Fibroblast of lung (primary cell): ENCODE data around the gene IP6K1. TPM values are rescaled to one million over a fixed set of nuclear protein-coding genes. Genes with fewer than 3 reads are reported as not detected.

Experiments
- DNase-seq, 2 donors: peaks; one replicate each; pipeline versions ENCODE4 v3.0.0 to v3.0.0-alpha.2; 2010; ENCODE audit warnings: low read depth in 2 of 2
- H2AFZ ChIP-seq: 2 replicates; pipeline ENCODE4 v1.5.1; 2012; ENCODE audit warnings: low read length, control low read depth, inconsistent platforms
- H3K27ac ChIP-seq: 2 replicates; pipeline ENCODE4 v1.5.1; 2011; ENCODE audit warnings: low read length, control low read depth; ENCODE audit not compliant: insufficient read depth
- H3K27me3 ChIP-seq: 2 replicates; pipeline ENCODE4 v1.5.1; 2011; ENCODE audit warnings: mild to moderate bottlenecking, low read length; ENCODE audit not compliant: control insufficient read depth, insufficient read depth
- H3K36me3 ChIP-seq: 2 replicates; pipeline ENCODE4 v1.5.1; 2011; ENCODE audit warnings: low read length; ENCODE audit not compliant: control insufficient read depth, insufficient read depth
- H3K4me1 ChIP-seq: 2 replicates; pipeline ENCODE4 v1.5.1; 2011; ENCODE audit warnings: low read length; ENCODE audit not compliant: control insufficient read depth, insufficient read depth; ENCODE audit errors: extremely low read depth
- H3K4me2 ChIP-seq: 2 replicates; pipeline ENCODE4 v1.5.1; 2011; ENCODE audit warnings: low read length, control low read depth; ENCODE audit not compliant: insufficient read depth; ENCODE audit errors: extremely low read depth
- H3K4me3 ChIP-seq, 4 experiments: fragments of 200-600 bp in 1 of 4; sonication (generic) in 1 of 4; replicated peaks in 1 of 4; 2 replicates each; pipeline ENCODE4 v1.5.1; 2011 to 2016; ENCODE audit warnings: low read length in 4 of 4, low read depth in 3 of 4, mild to moderate bottlenecking in 3 of 4, control low read depth in 2 of 4, inconsistent platforms in 1 of 4, mixed read lengths in 1 of 4; ENCODE audit not compliant: insufficient read depth in 1 of 4; ENCODE audit errors: control extremely low read depth in 1 of 4
- H3K79me2 ChIP-seq: 2 replicates; pipeline ENCODE4 v1.5.1; 2012; ENCODE audit warnings: mild to moderate bottlenecking, low read length, inconsistent platforms; ENCODE audit not compliant: control insufficient read depth, insufficient read depth
- H3K9ac ChIP-seq: 2 replicates; pipeline ENCODE4 v1.5.1; 2011; ENCODE audit warnings: mild to moderate bottlenecking, low read length, control low read depth; ENCODE audit not compliant: insufficient read depth
- H3K9me3 ChIP-seq: 2 replicates; pipeline ENCODE4 v1.5.1; 2012; ENCODE audit warnings: low read depth, low read length; ENCODE audit not compliant: control insufficient read depth, insufficient read depth
- H4K20me1 ChIP-seq: 2 replicates; pipeline ENCODE4 v1.5.1; 2011; ENCODE audit warnings: low read length; ENCODE audit not compliant: control insufficient read depth, insufficient read depth; ENCODE audit errors: extremely low read depth
- EZH2 ChIP-seq: IDR thresholded peaks from 2 replicates; pipeline ENCODE4 v1.5.1; 2012; ENCODE audit warnings: low read length, control low read depth, mild to moderate bottlenecking; ENCODE audit errors: missing control alignments
- polyA plus RNA-seq, 2 donors: library from polyadenylated mRNA; depleted of rRNA in 1 of 2; stranded (reverse) in 1 of 2; unstranded in 1 of 2; fragments of >200 nt; gene quantifications; 2 replicates each; pipeline ENCODE4 v1.2.1, GENCODE V29; 2011 to 2012; ENCODE audit warnings: missing spikeins in 1 of 2
- total RNA-seq: library from RNA; depleted of rRNA; stranded (reverse); fragments of >200 nt; gene quantifications from 2 replicates; pipeline ENCODE4 v1.2.1, GENCODE V29; 2014
- TF ChIP-seq, protein P1 (sequence below), 2 donors: IDR thresholded peaks in 1 of 2; conservative IDR thresholded peaks in 1 of 2; 1 replicate in 1 of 2; 2 replicates in 1 of 2; pipeline ENCODE4 v1.5.1; 2011 to 2012; ENCODE audit warnings: low read length in 2 of 2, control low read depth in 1 of 2, inconsistent platforms in 1 of 2, low read depth in 1 of 2, mild to moderate bottlenecking in 1 of 2

IP6K1 gene
- total and polyA plus RNA-seq, 2 donors (not counting 1 experiment from before 2014, with no cell fraction given) = 30.2 to 45.4 TPM

GRCh38 chr3:49769286-49769915 is 16.9 kb downstream of the IP6K1 start:
- no peaks in the 10 kb centered on the region for H3K36me3 ChIP-seq
- no peak overlapping the region for H3K4me2 ChIP-seq
- no peaks in the 10 kb centered on the region for H3K9me3 ChIP-seq
- no peaks in the 10 kb centered on the region for H3K27me3 ChIP-seq
- no peak overlapping the region for H2AFZ ChIP-seq
- no peak overlapping the region for H3K9ac ChIP-seq
- no peak overlapping the region for H3K27ac ChIP-seq
- H3K79me2 ChIP-seq = peaks cover 72% of the 10 kb centered on the region
- H4K20me1 ChIP-seq = peaks cover 3% of the 10 kb centered on the region
- peaks cover 2% of the 10 kb centered on the region for H3K4me1 ChIP-seq
- no peak for TF ChIP-seq EZH2
- TF ChIP-seq, protein P1, sequence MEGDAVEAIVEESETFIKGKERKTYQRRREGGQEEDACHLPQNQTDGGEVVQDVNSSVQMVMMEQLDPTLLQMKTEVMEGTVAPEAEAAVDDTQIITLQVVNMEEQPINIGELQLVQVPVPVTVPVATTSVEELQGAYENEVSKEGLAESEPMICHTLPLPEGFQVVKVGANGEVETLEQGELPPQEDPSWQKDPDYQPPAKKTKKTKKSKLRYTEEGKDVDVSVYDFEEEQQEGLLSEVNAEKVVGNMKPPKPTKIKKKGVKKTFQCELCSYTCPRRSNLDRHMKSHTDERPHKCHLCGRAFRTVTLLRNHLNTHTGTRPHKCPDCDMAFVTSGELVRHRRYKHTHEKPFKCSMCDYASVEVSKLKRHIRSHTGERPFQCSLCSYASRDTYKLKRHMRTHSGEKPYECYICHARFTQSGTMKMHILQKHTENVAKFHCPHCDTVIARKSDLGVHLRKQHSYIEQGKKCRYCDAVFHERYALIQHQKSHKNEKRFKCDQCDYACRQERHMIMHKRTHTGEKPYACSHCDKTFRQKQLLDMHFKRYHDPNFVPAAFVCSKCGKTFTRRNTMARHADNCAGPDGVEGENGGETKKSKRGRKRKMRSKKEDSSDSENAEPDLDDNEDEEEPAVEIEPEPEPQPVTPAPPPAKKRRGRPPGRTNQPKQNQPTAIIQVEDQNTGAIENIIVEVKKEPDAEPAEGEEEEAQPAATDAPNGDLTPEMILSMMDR (conservative IDR thresholded peaks at IDR 0.05 in 1 of 2, IDR thresholded peaks at IDR 0.05 in 1 of 2; ENCODE audit: low read depth in 1 of 2, low read length in 2 of 2) = no peak
- DNase-seq = no peak
- no peak overlapping the region for H3K4me3 ChIP-seq

- H3K4me1 ChIP-seq = no peaks in the 10 kb centered on the region
- TF ChIP-seq EZH2 = no peak
- TF ChIP-seq, protein P1 (conservative IDR thresholded peaks at IDR 0.05 in 1 of 2, IDR thresholded peaks at IDR 0.05 in 1 of 2; ENCODE audit: low read depth in 1 of 2, low read length in 2 of 2) = no peak
- H3K9ac ChIP-seq = no peak overlapping the region
- peaks cover 54% of the 10 kb centered on the region for H3K79me2 ChIP-seq
- H3K36me3 ChIP-seq = no peaks in the 10 kb centered on the region
- DNase-seq = no peak
- no peak overlapping the region for H3K4me2 ChIP-seq
- no peak overlapping the region for H2AFZ ChIP-seq
- no peaks in the 10 kb centered on the region for H4K20me1 ChIP-seq
- no peak overlapping the region for H3K27ac ChIP-seq
- no peak overlapping the region for H3K4me3 ChIP-seq
- no peaks in the 10 kb centered on the region for H3K27me3 ChIP-seq
- H3K9me3 ChIP-seq = no peaks in the 10 kb centered on the region
Observed at GRCh38 chr3:49763981-49764380, 22.4 kb downstream of the IP6K1 start.

GRCh38 chr3:49761661-49762060 is 24.7 kb downstream of the IP6K1 start:
- Histone ChIP-seq H4K20me1 (no peaks in the 10 kb centered on the region), H3K4me1 (no peaks in the 10 kb centered on the region), H3K27ac (no peak overlapping the region), H3K9me3 (no peaks in the 10 kb centered on the region), H3K27me3 (no peaks in the 10 kb centered on the region), H3K79me2 (peaks cover 44% of the 10 kb centered on the region), H3K4me2 (no peak overlapping the region), H2AFZ (no peak overlapping the region), H3K36me3 (no peaks in the 10 kb centered on the region), H3K4me3 (no peak overlapping the region), H3K9ac (no peak overlapping the region)
- DNase-seq = no peak
- no peak for TF ChIP-seq EZH2
- TF ChIP-seq, protein P1 (conservative IDR thresholded peaks at IDR 0.05 in 1 of 2, IDR thresholded peaks at IDR 0.05 in 1 of 2; ENCODE audit: low read depth in 1 of 2, low read length in 2 of 2) = no peak
